ENCODE results near the gene CLSTN2.

Gene CLSTN2

GRCh38 chr3:140007911-140008869, 73.2 kb downstream of the CLSTN2 start:
- no peak for DNase-seq (ENCODE audit: low read depth)

- DNase-seq (ENCODE audit: low read depth): no peak
Measured at GRCh38 chr3:140010391-140010790, 75.4 kb downstream of the CLSTN2 start.

- DNase-seq (ENCODE audit: low read depth): no peak
Measured at GRCh38 chr3:140011086-140011485, 76.1 kb downstream of the CLSTN2 start.

- no peak for DNase-seq (ENCODE audit: low read depth)
Measured at GRCh38 chr3:140011611-140012277, 76.8 kb downstream of the CLSTN2 start.

- no peak for DNase-seq (ENCODE audit: low read depth)
Measured at GRCh38 chr3:140013220-140013619, 78.2 kb downstream of the CLSTN2 start.

- no peak for DNase-seq (ENCODE audit: low read depth)
Measured at GRCh38 chr3:140014831-140015495, 80.0 kb downstream of the CLSTN2 start.

GRCh38 chr3:140015741-140016140, 80.8 kb downstream of the CLSTN2 start:
- DNase-seq (ENCODE audit: low read depth): no peak

- no peak for DNase-seq (ENCODE audit: low read depth)
Measured at GRCh38 chr3:140018556-140018955, 83.6 kb downstream of the CLSTN2 start.

GRCh38 chr3:140019946-140020345, 85.0 kb downstream of the CLSTN2 start:
- DNase-seq (ENCODE audit: low read depth): no peak

- DNase-seq (ENCODE audit: low read depth): no peak
Measured at GRCh38 chr3:140020541-140020940, 85.6 kb downstream of the CLSTN2 start.

- DNase-seq (ENCODE audit: low read depth): no peak
Measured at GRCh38 chr3:140021269-140021668, 86.3 kb downstream of the CLSTN2 start.

- no peak for DNase-seq (ENCODE audit: low read depth)
Measured at GRCh38 chr3:140022066-140022770, 87.2 kb downstream of the CLSTN2 start.

- no peak for DNase-seq (ENCODE audit: low read depth)
Measured at GRCh38 chr3:140023616-140024530, 88.9 kb downstream of the CLSTN2 start.

GRCh38 chr3:140031170-140031569, 96.2 kb downstream of the CLSTN2 start:
- DNase-seq (ENCODE audit: low read depth): no peak

- no peak for DNase-seq (ENCODE audit: low read depth)
Measured at GRCh38 chr3:140034058-140034457, 99.1 kb downstream of the CLSTN2 start.

GRCh38 chr3:140035871-140036270, 100.9 kb downstream of the CLSTN2 start:
- no peak for DNase-seq (ENCODE audit: low read depth)

- DNase-seq (ENCODE audit: low read depth): no peak
Measured at GRCh38 chr3:140050396-140050795, 115.4 kb downstream of the CLSTN2 start.

GRCh38 chr3:140051019-140051957, 116.3 kb downstream of the CLSTN2 start:
- DNase-seq (ENCODE audit: low read depth): no peak

GRCh38 chr3:140052771-140053702, 118.1 kb downstream of the CLSTN2 start:
- no peak for DNase-seq (ENCODE audit: low read depth)
